HCT116 (cell line): ENCODE data around the gene ZNF367. TPM values are rescaled to one million over a fixed set of nuclear protein-coding genes. Genes with fewer than 3 reads are reported as not detected.

Experiments used
- ATAC-seq: fragments of 200-7000 bp; cut with Tn5 transposase; 2 replicates; pipeline ENCODE4 v1.9.1; 2020; ENCODE audit warnings: mild to moderate bottlenecking, moderate library complexity
- BruUV-seq: library from RNA; stranded (reverse); fragments of 400-500 nt; replicated peaks from 2 replicates; lab custom pipeline; 2021; lab: Mats Ljungman, UMichigan
- CTCF ChIA-PET: fragments of 300-600 bp; sonication (Branson Sonifier 250); formaldehyde crosslinking; loops from one replicate; lab custom pipeline; 2021; ENCODE audit warnings: antibody characterized with exemption; lab: Charles Lee
- POLR2A ChIA-PET: fragments of 300-600, 350-600 bp; sonication (Branson Sonifier 250); formaldehyde crosslinking; loops from one replicate; lab custom pipeline; 2021; ENCODE audit warnings: antibody characterized with exemption; lab: Charles Lee
- RAD21 ChIA-PET, 2 experiments: fragments of 300-600 bp; sonication (Branson Sonifier 250); formaldehyde crosslinking; loops; one replicate each; lab custom pipeline; 2023; ENCODE audit warnings: low total read pairs in 2 of 2; ENCODE audit not compliant: uncharacterized antibody in 2 of 2, unreplicated experiment in 2 of 2, low non-redundant PET in 1 of 2; lab: Charles Lee
- DNase-seq: peaks from one replicate; pipeline ENCODE4 v3.0.0-alpha.2; 2010; ENCODE audit warnings: low read depth, low spot score
- H2AFZ ChIP-seq: fragments of 200-600 bp; shearing (Covaris generic), sonication (generic); 2 replicates; pipeline ENCODE4 v1.6.1; 2017; ENCODE audit warnings: low read depth, mixed run types, mixed read lengths, antibody characterized with exemption, low read length; ENCODE audit not compliant: poor library complexity, severe bottlenecking
- H3K27ac ChIP-seq: 2 replicates; pipeline ENCODE4 v1.5.1; 2012; ENCODE audit warnings: low read depth, low read length
- H3K27me3 ChIP-seq: fragments of 200-600 bp; sonication (generic); 2 replicates; pipeline ENCODE4 v1.6.1; 2016; ENCODE audit warnings: mixed run types, low read length, mixed read lengths; ENCODE audit not compliant: insufficient read depth
- H3K36me3 ChIP-seq, 2 experiments: fragments of 200-500 bp in 1 of 2; fragments of 200-600 bp in 1 of 2; sonication (Bioruptor generic) in 1 of 2; sonication (generic) in 1 of 2; 2 replicates each; pipeline versions ENCODE4 v1.5.1 to v1.6.1; 2014 to 2016; ENCODE audit warnings: low read length in 2 of 2, inconsistent platforms in 1 of 2, mixed read lengths in 1 of 2, mixed run types in 1 of 2; ENCODE audit not compliant: insufficient read depth in 2 of 2, control insufficient read depth in 1 of 2
- H3K4me1 ChIP-seq, 2 experiments: fragments of 200-600 bp in 1 of 2; sonication (generic) in 1 of 2; 2 replicates each; pipeline versions ENCODE4 v1.5.1 to v1.6.1; 2012 to 2017; ENCODE audit warnings: low read length in 2 of 2, inconsistent platforms in 1 of 2, mild to moderate bottlenecking in 1 of 2, mixed read lengths in 1 of 2, mixed run types in 1 of 2, moderate library complexity in 1 of 2; ENCODE audit not compliant: insufficient read depth in 2 of 2, control insufficient read depth in 1 of 2
- H3K4me2 ChIP-seq: fragments of 200-600 bp; sonication (generic); 2 replicates; pipeline ENCODE4 v1.6.1; 2017; ENCODE audit warnings: mixed run types, low read length, mixed read lengths
- H3K4me3 ChIP-seq, 2 experiments: fragments of 200-600 bp in 1 of 2; sonication (generic) in 1 of 2; replicated peaks in 1 of 2; 2 replicates each; pipeline ENCODE4 v1.5.1; 2011 to 2016; ENCODE audit warnings: low read length in 2 of 2, control low read depth in 1 of 2, low read depth in 1 of 2, mild to moderate bottlenecking in 1 of 2, mixed read lengths in 1 of 2, mixed run types in 1 of 2
- H3K79me2 ChIP-seq: fragments of 200-600 bp; sonication (generic); 2 replicates; pipeline ENCODE4 v1.6.1; 2017; ENCODE audit warnings: mild to moderate bottlenecking, mixed run types, low read length, moderate library complexity, mixed read lengths; ENCODE audit not compliant: insufficient read depth
- H3K9ac ChIP-seq: fragments of 200-600 bp; sonication (generic); 2 replicates; pipeline ENCODE4 v1.6.1; 2016; ENCODE audit warnings: low read length, mixed read lengths
- H3K9me2 ChIP-seq: fragments of 200-600 bp; sonication (generic), shearing (Covaris generic); 2 replicates; pipeline ENCODE4 v1.6.1; 2017; ENCODE audit warnings: mixed run types, mild to moderate bottlenecking, moderate library complexity; ENCODE audit not compliant: insufficient read depth
- H3K9me3 ChIP-seq, 2 experiments: fragments of 200-500 bp in 1 of 2; fragments of 200-600 bp in 1 of 2; sonication (Bioruptor generic) in 1 of 2; sonication (generic) in 1 of 2; 2 replicates each; pipeline ENCODE4 v1.6.1; 2014 to 2017; ENCODE audit warnings: low read length in 2 of 2, mixed read lengths in 2 of 2, inconsistent platforms in 1 of 2, low read depth in 1 of 2, mild to moderate bottlenecking in 1 of 2, mixed run types in 1 of 2, moderate library complexity in 1 of 2; ENCODE audit not compliant: control insufficient read depth in 1 of 2, insufficient read depth in 1 of 2
- H4K20me1 ChIP-seq: fragments of 200-600 bp; sonication (generic), shearing (Covaris generic); 2 replicates; pipeline ENCODE4 v1.6.1; 2017; ENCODE audit warnings: mixed run types, mild to moderate bottlenecking, moderate library complexity; ENCODE audit not compliant: insufficient read depth
- CEBPB ChIP-seq: IDR thresholded peaks from 2 replicates; pipeline ENCODE4 v1.6.1; 2012; ENCODE audit warnings: low read depth
- EZH2 ChIP-seq: fragments of 200-600 bp; sonication (generic); IDR thresholded peaks from 2 replicates; pipeline ENCODE4 v1.6.1; 2017; ENCODE audit warnings: antibody characterized with exemption, mixed run types
- RAD21 ChIP-seq: IDR thresholded peaks from 2 replicates; pipeline ENCODE4 v1.6.1; 2012; ENCODE audit warnings: low read depth, mild to moderate bottlenecking
- REST ChIP-seq: IDR thresholded peaks from 2 replicates; pipeline ENCODE4 v1.6.1; 2012; ENCODE audit warnings: low read depth
- SP1 ChIP-seq: IDR thresholded peaks from 2 replicates; pipeline ENCODE4 v1.6.1; 2012; ENCODE audit warnings: low read depth
- SRF ChIP-seq: IDR thresholded peaks from 2 replicates; pipeline ENCODE4 v1.6.1; 2012; ENCODE audit warnings: low read depth
- YY1 ChIP-seq: IDR thresholded peaks from 2 replicates; pipeline ENCODE4 v1.6.1; 2011; ENCODE audit warnings: low read length, low read depth, moderate library complexity, mild to moderate bottlenecking; ENCODE audit not compliant: insufficient replicate concordance; ENCODE audit errors: extremely low read depth
- ZFX ChIP-seq: fragments of 450-650 bp; IDR thresholded peaks from 2 replicates; pipeline ENCODE4 v1.6.1; 2017
- intact Hi-C: fragments of 100-400 bp; cut with micrococcal nuclease; formaldehyde crosslinking; loops from 2 replicates; pipeline ENCODE4 v1.10.0; 2022
- total RNA-seq: library from RNA; stranded (reverse); gene quantifications from one replicate; pipeline ENCODE4 v1.2.1, GENCODE V29; 2021; ENCODE audit not compliant: unreplicated experiment

Gene ZNF367
- total RNA-seq, 1 experiment from 2014 or later = 18.1 TPM

GRCh38 chr9:96449845-96450612 is 31.9 kb upstream of the ZNF367 start, which contains the start of gene HABP4 (continued):
- TF ChIP-seq SP1 = peak; percentile 82
- no peak for TF ChIP-seq EZH2
- TF ChIP-seq SRF = no peak
- no peak for TF ChIP-seq RAD21
- TF ChIP-seq ZFX = peak; percentile 63; the same call in 1 of the 2 replicates

- peak overlapping the region; percentile 23 for H3K27ac ChIP-seq
- ATAC-seq (peak; percentile 29), DNase-seq (no peak)
- no peaks in the 10 kb centered on the region for H3K36me3 ChIP-seq
- ChIA-PET RAD21 (no interaction called here), POLR2A (interaction anchor here (0.6 to 1.3 kb wide), 4 partner anchors 14 to 105 kb away, joined by 3 read pairs; no protein-coding TSS in a partner anchor), CTCF (interaction anchor here (2.8 kb wide), 1 partner anchor 8 kb away, joined by 10 read pairs; no protein-coding TSS in a partner anchor)
- H2AFZ ChIP-seq = peak overlapping the region; percentile 79
- peaks cover 4 to 31% of the 10 kb centered on the region in 2 experiments; a peak in 3 of 4 replicates for H3K4me1 ChIP-seq
- H3K27me3 ChIP-seq = no peaks in the 10 kb centered on the region
- H4K20me1 ChIP-seq = no peaks in the 10 kb centered on the region; the same call in 1 of the 2 replicates
- intact Hi-C loops = no loop called here
- peak overlapping the region; percentile 81 for H3K4me2 ChIP-seq
- BruUV-seq = no TSS peak
- TF ChIP-seq REST (no peak), CEBPB (no peak), YY1 (no peak), EZH2 (no peak)
- H3K79me2 ChIP-seq = peaks cover 29% of the 10 kb centered on the region
- peak overlapping the region; percentile 51 to 66 for H3K4me3 ChIP-seq
- no peaks in the 10 kb centered on the region for H3K9me2 ChIP-seq
- H3K9ac ChIP-seq = peak overlapping the region; percentile 41; the same call in 1 of the 2 replicates
- no peaks in the 10 kb centered on the region for H3K9me3 ChIP-seq
These were observed 31.3 kb upstream of the ZNF367 start for GRCh38 chr9:96449523-96449844.
